ENCODE data around the gene DTX4.

DTX4 gene

GRCh38 chr11:59249535-59249934 is 77.6 kb downstream of the DTX4 start:
- in situ Hi-C loops (cut with HindIII; ENCODE audit: low pct_ligation_motif_present, low pct_unique_long_range_greater_than_20kb, low sequenced_read_pairs) = no loop called here

DNA sequence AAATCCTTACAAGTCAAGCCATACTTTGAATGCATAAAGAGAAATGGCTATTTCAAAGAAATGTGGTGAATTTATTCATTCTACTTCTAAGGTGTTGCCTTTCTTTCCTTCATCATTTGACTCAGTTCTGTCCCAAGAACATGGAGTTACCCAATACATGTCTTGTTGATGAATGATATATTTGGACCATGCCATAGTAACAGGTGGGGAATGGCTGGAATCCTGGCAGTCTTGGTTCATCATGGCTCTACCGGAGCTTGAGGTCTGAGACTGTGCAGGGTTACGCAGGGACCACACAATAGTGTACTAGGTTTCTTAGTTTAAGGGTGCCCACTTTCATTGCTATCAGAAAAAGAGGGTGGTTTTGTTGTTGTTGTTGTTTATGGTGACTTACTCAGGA is 81.1 kb downstream of the DTX4 start:
- in situ Hi-C loops (cut with HindIII; ENCODE audit: low pct_ligation_motif_present, low pct_unique_long_range_greater_than_20kb, low sequenced_read_pairs) = no loop called here
- no peak for DNase-seq

More at GRCh38 chr11:59249535-59249934, 77.6 kb downstream of the DTX4 start:
- DNase-seq = no peak

DNA sequence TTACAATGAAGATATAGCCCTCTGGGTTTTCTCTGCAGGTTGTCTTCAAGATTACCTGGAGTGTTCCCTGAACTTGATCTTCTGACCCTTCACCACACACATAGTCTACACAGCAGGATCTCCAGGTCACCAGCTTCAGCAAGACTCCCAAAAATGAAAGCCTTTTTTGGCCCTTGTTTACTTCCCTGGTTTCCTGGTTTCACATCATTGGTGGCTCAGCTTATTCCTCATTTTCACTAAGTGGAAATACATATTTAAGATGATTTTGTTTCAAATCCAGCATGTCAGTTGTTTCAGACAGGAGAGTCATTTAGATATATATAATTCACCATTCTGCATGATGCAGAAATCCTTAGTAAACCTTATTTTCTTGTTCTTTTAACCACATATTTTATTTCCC is 82.4 kb downstream of the DTX4 start:
- in situ Hi-C loops (cut with HindIII; ENCODE audit: low pct_ligation_motif_present, low pct_unique_long_range_greater_than_20kb, low sequenced_read_pairs) = no loop called here

GRCh38 chr11:59255281-59255680 is 83.3 kb downstream of the DTX4 start:
- in situ Hi-C loops (cut with HindIII; ENCODE audit: low pct_ligation_motif_present, low pct_unique_long_range_greater_than_20kb, low sequenced_read_pairs) = no loop called here
- DNase-seq = no peak

More for the DNA sequence above, 82.4 kb downstream of the DTX4 start:
- no peak for DNase-seq
